HepG2 (cell line): ENCODE data around the gene MRPL37. TPM values are rescaled to one million over a fixed set of nuclear protein-coding genes. Genes with fewer than 3 reads are reported as not detected.

Experiments
- ATAC-seq: fragments of 200-7000 bp; cut with Tn5 transposase; 3 replicates; pipeline ENCODE4 v1.9.1; 2020; ENCODE audit warnings: mild to moderate bottlenecking, moderate library complexity
- BruUV-seq: library from RNA; stranded (reverse); fragments of 400-500 nt; replicated peaks from 2 replicates; lab custom pipeline; 2021; lab: Mats Ljungman, UMichigan
- CTCF ChIA-PET: fragments of 300-600 bp; formaldehyde crosslinking; extraction: SDS; loops from one replicate; lab custom pipeline; 2021; ENCODE audit warnings: low total read pairs, inconsistent platforms, low intra/inter-chr PET ratio; lab: Yijun Ruan, JAX
- POLR2A ChIA-PET: fragments of 350-600 bp; sonication (Branson Sonifier 250); formaldehyde crosslinking; loops from one replicate; lab custom pipeline; 2020; ENCODE audit warnings: antibody characterized with exemption, inconsistent platforms; lab: Yijun Ruan, JAX
- DNase-seq: peaks from one replicate; pipeline ENCODE4 v3.0.0-alpha.2; 2015; ENCODE audit warnings: low spot score
- FAIRE-seq: peaks from 3 replicates; lab custom pipeline; 2011; peaks lifted over from hg19 to GRCh38; lab: Jason Lieb, UNC
- H2AFZ ChIP-seq: one replicate; pipeline ENCODE4 v1.6.1; 2011; ENCODE audit warnings: low read length, inconsistent platforms
- H3K27ac ChIP-seq: fragments of 300-600 bp; 3 replicates; pipeline ENCODE4 v1.8.0; 2011; ENCODE audit warnings: mixed run types, mild to moderate bottlenecking, mixed read lengths, low read length, inconsistent platforms; ENCODE audit not compliant: insufficient read depth; ENCODE audit errors: extremely low read length
- H3K27me3 ChIP-seq, 2 experiments: fragments of 200-600 bp in 1 of 2; 2 replicates in 1 of 2; 3 replicates in 1 of 2; pipeline versions ENCODE4 v1.6.0 to v1.8.0; 2011; ENCODE audit warnings: low read length in 2 of 2, mild to moderate bottlenecking in 2 of 2, moderate library complexity in 2 of 2, inconsistent platforms in 1 of 2; ENCODE audit not compliant: insufficient read depth in 2 of 2, control insufficient read depth in 1 of 2
- H3K36me3 ChIP-seq, 2 experiments: fragments of 200-600 bp in 1 of 2; replicated peaks in 1 of 2; 2 replicates in 1 of 2; 3 replicates in 1 of 2; pipeline versions ENCODE4 v1.5.1 to v1.8.0; 2011; ENCODE audit warnings: low read length in 2 of 2, inconsistent platforms in 1 of 2; ENCODE audit not compliant: insufficient read depth in 2 of 2, control insufficient read depth in 1 of 2
- H3K4me1 ChIP-seq: 2 replicates; pipeline ENCODE4 v1.5.1; 2012; ENCODE audit warnings: low read length, inconsistent platforms; ENCODE audit not compliant: insufficient read depth
- H3K4me2 ChIP-seq: 2 replicates; pipeline ENCODE4 v1.6.0; 2011; ENCODE audit warnings: low read depth, low read length, inconsistent platforms
- H3K4me3 ChIP-seq, 3 experiments: fragments of 200-600 bp in 1 of 3; sonication (generic), shearing (Covaris generic) in 1 of 3; replicated peaks in 1 of 3; 2 replicates each; pipeline ENCODE4 v1.5.1; 2011 to 2016; ENCODE audit warnings: low read length in 3 of 3, inconsistent platforms in 2 of 3, low read depth in 2 of 3, mild to moderate bottlenecking in 2 of 3, control low read depth in 1 of 3, mixed read lengths in 1 of 3; ENCODE audit not compliant: insufficient read depth in 1 of 3
- H3K79me2 ChIP-seq: one replicate; pipeline ENCODE4 v1.6.1; 2011; ENCODE audit warnings: low read length, inconsistent platforms; ENCODE audit not compliant: insufficient read depth
- H3K9ac ChIP-seq: 2 replicates; pipeline ENCODE4 v1.6.0; 2011; ENCODE audit warnings: mild to moderate bottlenecking, low read depth, low read length, inconsistent platforms; ENCODE audit not compliant: insufficient read depth
- H3K9me3 ChIP-seq: 2 replicates; pipeline ENCODE4 v1.5.1; 2012; ENCODE audit warnings: mild to moderate bottlenecking, low read length
- H4K20me1 ChIP-seq: 2 replicates; pipeline ENCODE4 v1.6.0; 2011; ENCODE audit warnings: inconsistent platforms, mild to moderate bottlenecking, low read length, moderate library complexity; ENCODE audit not compliant: insufficient read depth
- FOXK2 ChIP-seq: fragments of 450-650 bp; IDR thresholded peaks from 2 replicates; pipeline ENCODE4 v1.6.1; 2016
- GTF2F1 ChIP-seq: fragments of 150-350 bp; IDR thresholded peaks from 2 replicates; pipeline ENCODE4 v1.6.1; 2014; ENCODE audit warnings: low read length
- IRF9 ChIP-seq: sonication (generic); formaldehyde crosslinking; IDR thresholded peaks from 2 replicates; pipeline ENCODE4 v1.8.0; 2022; ENCODE audit warnings: missing genetic modification reagents, mild to moderate bottlenecking, borderline replicate concordance
- KDM5B ChIP-seq: sonication (generic); formaldehyde crosslinking; IDR thresholded peaks from 2 replicates; pipeline ENCODE4 v1.4.0; 2020; ENCODE audit warnings: missing genetic modification reagents, mild to moderate bottlenecking, borderline replicate concordance
- LRRFIP1 ChIP-seq: sonication (generic); formaldehyde crosslinking; conservative IDR thresholded peaks from 2 replicates; pipeline ENCODE4 v1.4.0; 2020; ENCODE audit warnings: missing genetic modification reagents
- RAD21 ChIP-seq: fragments of 450-650 bp; formaldehyde crosslinking; IDR thresholded peaks from 2 replicates; pipeline ENCODE4 v1.5.0; 2020; ENCODE audit warnings: mild to moderate bottlenecking
- SIN3B ChIP-seq: fragments of 150-350 bp; IDR thresholded peaks from 2 replicates; pipeline ENCODE4 v1.6.1; 2014; ENCODE audit warnings: low read length
- TOPORS ChIP-seq: sonication (generic); formaldehyde crosslinking; IDR thresholded peaks from 2 replicates; pipeline ENCODE4 v1.8.0; 2023; ENCODE audit warnings: mild to moderate bottlenecking, missing genetic modification reagents
- WIZ ChIP-seq: sonication (generic); formaldehyde crosslinking; IDR thresholded peaks from 2 replicates; pipeline ENCODE4 v1.5.1; 2020; ENCODE audit warnings: mild to moderate bottlenecking, missing genetic modification reagents
- ZBTB20 ChIP-seq: sonication (generic); formaldehyde crosslinking; IDR thresholded peaks from 2 replicates; pipeline ENCODE4 v1.8.1; 2023; ENCODE audit warnings: missing genetic modification reagents, low read depth, mild to moderate bottlenecking, borderline replicate concordance
- ZNF335 ChIP-seq: sonication (generic); formaldehyde crosslinking; IDR thresholded peaks from 2 replicates; pipeline ENCODE4 v1.4.0; 2020; ENCODE audit warnings: missing genetic modification reagents
- ZNF460 ChIP-seq: sonication (generic); formaldehyde crosslinking; IDR thresholded peaks from 2 replicates; pipeline ENCODE4 v1.5.1; 2020; ENCODE audit warnings: missing genetic modification reagents, mild to moderate bottlenecking, borderline replicate concordance
- ZNF678 ChIP-seq: sonication (generic); formaldehyde crosslinking; IDR thresholded peaks from 2 replicates; pipeline ENCODE4 v1.4.0; 2020; ENCODE audit warnings: mild to moderate bottlenecking, missing genetic modification reagents
- ZNF770 ChIP-seq: sonication (generic); formaldehyde crosslinking; IDR thresholded peaks from 2 replicates; pipeline ENCODE4 v1.5.0; 2020; ENCODE audit warnings: mild to moderate bottlenecking, missing genetic modification reagents
- ZNF784 ChIP-seq: sonication (generic); formaldehyde crosslinking; IDR thresholded peaks from 2 replicates; pipeline ENCODE4 v1.5.1; 2020; ENCODE audit warnings: missing genetic modification reagents, mild to moderate bottlenecking, borderline replicate concordance
- ZNF841 ChIP-seq: sonication (generic); formaldehyde crosslinking; IDR thresholded peaks from 2 replicates; pipeline ENCODE4 v1.8.1; 2023; ENCODE audit warnings: missing genetic modification reagents, borderline replicate concordance
- ZUFSP ChIP-seq: sonication (generic); formaldehyde crosslinking; IDR thresholded peaks from 2 replicates; pipeline ENCODE4 v1.9.0; 2021; ENCODE audit warnings: missing genetic modification reagents, mild to moderate bottlenecking, borderline replicate concordance
- ZZZ3 ChIP-seq: sonication (generic); formaldehyde crosslinking; IDR thresholded peaks from 2 replicates; pipeline ENCODE4 v1.4.0; 2020; ENCODE audit warnings: missing genetic modification reagents, mild to moderate bottlenecking, borderline replicate concordance
- WGBS: methylation state at CpG from one replicate; pipeline ENCODE4 v1.1.6; 2017; ENCODE audit warnings: low lambda C conversion rate; 5-methylcytosine and 5-hydroxymethylcytosine counted together
- in situ Hi-C: cut with HindIII; loops from 2 replicates; pipeline ENCODE4 v1.10.0; 2017; ENCODE audit warnings: low pct_unique_long_range_greater_than_20kb; ENCODE audit not compliant: extremely low pct_ligation_motif_present
- intact Hi-C: fragments of 100-400 bp; cut with micrococcal nuclease; formaldehyde crosslinking; loops from one replicate; pipeline ENCODE4 v1.10.0; 2022; ENCODE audit not compliant: unreplicated experiment
- polyA plus RNA-seq, 8 experiments: library from polyadenylated mRNA; depleted of rRNA in 3 of 8; stranded (reverse) in 7 of 8; unstranded in 1 of 8; fragments of >200 nt; fragmentation: Illumina TruSeq in 4 of 8; extraction: Trizol in 4 of 8; gene quantifications; 2 replicates each; pipeline versions ENCODE4 v1.2.1 to v1.2.3, GENCODE V29; 2011 to 2016; ENCODE audit warnings: low read depth in 4 of 8, missing spikeins in 1 of 8, mixed read lengths in 1 of 8; ENCODE audit not compliant: insufficient read depth in 1 of 8
- total RNA-seq, 5 experiments: library from RNA; depleted of rRNA; stranded (reverse); fragments of >200 nt; fragmentation: Illumina TruSeq; extraction: Trizol; gene quantifications; 2 replicates each; pipeline ENCODE4 v1.2.3, GENCODE V29; 2016; ENCODE audit warnings: low read depth in 1 of 5

Gene MRPL37
- total and polyA plus RNA-seq, 2 of the 13 experiments (the other 11 are each of a cell fraction or from before 2014, with no cell fraction given): 31.7 to 127 TPM

- TF ChIP-seq ZZZ3 (CRISPR knock-in tag) (no peak), IRF9 (no peak), ZNF784 (CRISPR knock-in tag) (no peak), ZUFSP (no peak), ZNF335 (CRISPR knock-in tag) (no peak), ZNF460 (no peak), GTF2F1 (no peak), SIN3B (no peak), RAD21 (CRISPR knock-in tag) (no peak), ZNF841 (no peak), ZNF770 (CRISPR knock-in tag) (no peak), TOPORS (CRISPR knock-in tag) (no peak), WIZ (CRISPR knock-in tag) (no peak), FOXK2 (no peak), ZNF678 (no peak), LRRFIP1 (CRISPR knock-in tag) (no peak), ZBTB20 (CRISPR knock-in tag) (no peak), KDM5B (CRISPR knock-in tag) (no peak)
- ATAC-seq (no peak), DNase-seq (no peak), FAIRE-seq (no peak)
- no peaks in the 10 kb centered on the region for H3K79me2 ChIP-seq
- H3K27me3 ChIP-seq: no peaks in the 10 kb centered on the region
- no peak overlapping the region for H3K9ac ChIP-seq
- no TSS peak for BruUV-seq
- no peaks in the 10 kb centered on the region for H3K4me1 ChIP-seq
- in situ Hi-C loops (no loop called here), intact Hi-C loops (no loop called here)
- no peak overlapping the region for H2AFZ ChIP-seq
- H3K9me3 ChIP-seq: no peaks in the 10 kb centered on the region
- 0 out of 5 replicates have a peak, but pooled peaks cover 2% of the 10 kb centered on the region in 2 experiments for H3K36me3 ChIP-seq
- no peak overlapping the region for H3K27ac ChIP-seq
- CTCF ChIA-PET: no interaction called here
- H3K4me2 ChIP-seq: no peak overlapping the region
- H3K4me3 ChIP-seq: no peak overlapping the region
- POLR2A ChIA-PET: interaction anchor here (1.9 kb wide), 1 partner anchor 11 kb away, joined by 6 read pairs; the partner anchor contains the start of genes CYB5RL and MRPL37
- WGBS: 91% methylated on average over 1 of the region's 1 CpG
- no peaks in the 10 kb centered on the region for H4K20me1 ChIP-seq
These were observed 11.7 kb upstream of the MRPL37 start for GRCh38 chr1:54188291-54188690.
